Measurements from ENCODE around the gene TEX47. TPM values are rescaled to one million over a fixed set of nuclear protein-coding genes. Genes with fewer than 3 reads are reported as not detected.

Gene TEX47
- total and polyA plus RNA-seq, 10 donors: not detected

DNA sequence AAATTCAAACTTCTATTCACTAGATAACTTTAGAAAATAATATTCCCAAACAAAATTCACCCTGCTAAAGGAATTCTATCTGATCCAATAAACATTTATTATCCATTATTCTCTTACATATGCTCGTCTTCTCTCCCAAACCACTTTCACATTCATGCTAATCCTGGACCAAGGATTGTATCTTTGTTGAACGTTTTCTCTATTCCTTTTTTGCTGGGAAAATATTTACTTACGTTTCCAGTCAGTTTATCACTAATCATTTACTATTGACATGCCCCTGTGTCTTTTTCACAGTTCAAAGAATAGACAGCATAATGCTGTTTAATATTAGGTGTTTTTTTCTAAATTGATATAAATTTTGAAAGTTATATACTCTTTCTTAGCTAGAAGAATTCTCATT, 3.2 kb downstream of the TEX47 start:
- no peak for DNase-seq
- no peaks in the 10 kb centered on the region for H3K36me3 ChIP-seq
- H3K4me1 ChIP-seq: no peaks in the 10 kb centered on the region
- no peak overlapping the region for H3K27ac ChIP-seq
- H3K27me3 ChIP-seq (replicated peaks in 1 of 7): no peaks in the 10 kb centered on the region
- no peak overlapping the region for H3K4me3 ChIP-seq
- intact Hi-C loops (cut with DNase I; ENCODE audit: low total_unique reads): no loop called here
- WGBS, 5 donors: 58 to 76% (median 69%) methylated on average over 3 of the region's 3 CpGs
- no peaks in the 10 kb centered on the region for H3K9me3 ChIP-seq
- TF ChIP-seq POLR2A (IDR thresholded peaks at IDR 0.05): no peak
- TF ChIP-seq, protein P1, sequence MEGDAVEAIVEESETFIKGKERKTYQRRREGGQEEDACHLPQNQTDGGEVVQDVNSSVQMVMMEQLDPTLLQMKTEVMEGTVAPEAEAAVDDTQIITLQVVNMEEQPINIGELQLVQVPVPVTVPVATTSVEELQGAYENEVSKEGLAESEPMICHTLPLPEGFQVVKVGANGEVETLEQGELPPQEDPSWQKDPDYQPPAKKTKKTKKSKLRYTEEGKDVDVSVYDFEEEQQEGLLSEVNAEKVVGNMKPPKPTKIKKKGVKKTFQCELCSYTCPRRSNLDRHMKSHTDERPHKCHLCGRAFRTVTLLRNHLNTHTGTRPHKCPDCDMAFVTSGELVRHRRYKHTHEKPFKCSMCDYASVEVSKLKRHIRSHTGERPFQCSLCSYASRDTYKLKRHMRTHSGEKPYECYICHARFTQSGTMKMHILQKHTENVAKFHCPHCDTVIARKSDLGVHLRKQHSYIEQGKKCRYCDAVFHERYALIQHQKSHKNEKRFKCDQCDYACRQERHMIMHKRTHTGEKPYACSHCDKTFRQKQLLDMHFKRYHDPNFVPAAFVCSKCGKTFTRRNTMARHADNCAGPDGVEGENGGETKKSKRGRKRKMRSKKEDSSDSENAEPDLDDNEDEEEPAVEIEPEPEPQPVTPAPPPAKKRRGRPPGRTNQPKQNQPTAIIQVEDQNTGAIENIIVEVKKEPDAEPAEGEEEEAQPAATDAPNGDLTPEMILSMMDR (IDR thresholded peaks at IDR 0.05 in 8 of 11, conservative IDR thresholded peaks at IDR 0.05 in 3 of 11): no peak
- TF ChIP-seq POLR2AphosphoS5 (IDR thresholded peaks at IDR 0.05): no peak

- Histone ChIP-seq H3K27me3 (replicated peaks in 1 of 7) (no peaks in the 10 kb centered on the region), H3K36me3 (no peaks in the 10 kb centered on the region), H3K27ac (no peak overlapping the region), H3K4me3 (no peak overlapping the region), H3K4me1 (no peaks in the 10 kb centered on the region), H3K9me3 (no peaks in the 10 kb centered on the region)
- TF ChIP-seq POLR2AphosphoS5 (IDR thresholded peaks at IDR 0.05) (no peak), POLR2A (IDR thresholded peaks at IDR 0.05) (no peak)
- TF ChIP-seq, protein P1 (IDR thresholded peaks at IDR 0.05 in 8 of 11, conservative IDR thresholded peaks at IDR 0.05 in 3 of 11): no peak
- WGBS, 5 donors: 62 to 87% (median 84%) methylated on average over 4 of the region's 4 CpGs
- intact Hi-C loops (cut with DNase I; ENCODE audit: low total_unique reads): no loop called here
- DNase-seq: no peak
These were observed 3.6 kb downstream of the TEX47 start for GRCh38 chr7:88791891-88792290.

GRCh38 chr7:88789480-88790064, 6.0 kb downstream of the TEX47 start:
- no peak for DNase-seq
- no peaks in the 10 kb centered on the region for H3K36me3 ChIP-seq
- no peaks in the 10 kb centered on the region for H3K9me3 ChIP-seq
- WGBS, 5 donors: 56 to 75% (median 62%) methylated on average over 2 of the region's 2 CpGs
- H3K4me3 ChIP-seq: no peak overlapping the region
- H3K27ac ChIP-seq: no peak overlapping the region
- intact Hi-C loops (cut with DNase I; ENCODE audit: low total_unique reads): loop anchor here (5.0 kb wide), 1 partner anchor 1638 kb away; no protein-coding TSS in a partner anchor
- no peaks in the 10 kb centered on the region for H3K27me3 ChIP-seq (replicated peaks in 1 of 7)
- no peaks in the 10 kb centered on the region for H3K4me1 ChIP-seq
- TF ChIP-seq, protein P1 (IDR thresholded peaks at IDR 0.05 in 8 of 11, conservative IDR thresholded peaks at IDR 0.05 in 3 of 11): peak in 7 of 11 experiments; percentile 12 to 53 (median 35)
- TF ChIP-seq POLR2AphosphoS5 (IDR thresholded peaks at IDR 0.05): no peak

DNA sequence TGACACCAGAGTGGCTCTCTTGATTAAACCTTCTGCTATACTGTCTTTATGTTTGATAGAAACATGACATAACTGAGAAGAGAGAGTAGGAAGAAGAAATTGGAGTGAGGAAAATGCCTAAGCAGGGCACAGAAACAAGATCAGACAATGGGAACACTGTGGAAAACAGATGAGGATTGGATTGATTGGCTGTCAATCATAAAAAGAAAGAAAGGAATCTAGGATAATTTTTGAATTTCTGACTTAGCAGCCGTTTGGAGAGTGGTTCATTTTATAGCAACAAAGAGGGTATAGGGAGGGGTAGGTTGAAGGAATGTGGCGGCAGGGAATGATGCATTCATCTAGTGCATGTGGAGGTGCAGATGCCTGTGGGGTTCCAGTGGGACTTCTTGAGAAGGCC, 7.8 kb downstream of the TEX47 start:
- intact Hi-C loops (cut with DNase I; ENCODE audit: low total_unique reads): loop anchor here (5.0 kb wide), 1 partner anchor 1640 kb away; no protein-coding TSS in a partner anchor
- Histone ChIP-seq H3K27me3 (replicated peaks in 1 of 7) (no peaks in the 10 kb centered on the region), H3K27ac (no peak overlapping the region), H3K36me3 (no peaks in the 10 kb centered on the region), H3K4me3 (no peak overlapping the region), H3K9me3 (no peaks in the 10 kb centered on the region), H3K4me1 (no peaks in the 10 kb centered on the region)
- TF ChIP-seq POLR2A (IDR thresholded peaks at IDR 0.05) (no peak), POLR2AphosphoS5 (IDR thresholded peaks at IDR 0.05) (no peak)
- TF ChIP-seq, protein P1 (IDR thresholded peaks at IDR 0.05 in 8 of 11, conservative IDR thresholded peaks at IDR 0.05 in 3 of 11): no peak
- WGBS, 5 donors: 67 to 91% (median 73%) methylated on average over 2 of the region's 2 CpGs
- DNase-seq: no peak

Measured in spleen (tissue), 11 donors.